ENCODE measurements around the gene STKLD1.

DNA sequence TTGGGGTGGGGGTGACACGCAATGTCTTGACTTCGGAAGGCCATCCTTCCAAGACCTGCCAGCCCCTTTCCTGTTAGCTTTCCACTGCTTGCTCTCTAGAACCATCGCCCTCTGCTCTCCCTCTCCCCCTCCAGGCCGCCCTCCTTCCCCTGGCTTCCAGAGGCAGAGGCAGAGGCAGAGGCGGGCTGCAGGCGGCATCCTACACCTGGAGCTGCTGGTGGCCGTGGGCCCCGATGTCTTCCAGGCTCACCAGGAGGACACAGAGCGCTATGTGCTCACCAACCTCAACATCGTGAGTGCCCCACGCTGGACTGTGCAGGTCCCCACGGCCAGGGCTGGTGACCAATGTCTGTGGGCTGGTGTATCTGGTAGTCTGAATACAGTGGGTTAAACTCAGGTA lies 48.0 kb downstream of the STKLD1 start:
- TF ChIP-seq GATA2 (IDR thresholded peaks at IDR 0.05; ENCODE audit: low read depth, low read length) (no peak), GATA3 (IDR thresholded peaks at IDR 0.05; ENCODE audit: low read depth, low read length) (no peak)

Measured in SH-SY5Y (cell line).